Activated CD8-positive, alpha-beta memory T cell treated with anti-CD3 and anti-CD28 coated beads, Interleukin-2, amount 50 U/mL, for 4 hours (primary cell): Measurements from ENCODE around the gene TOR3A.
"Not testable (repeated sequence)": the region's sequence is repeated elsewhere in the genome, so short reads cannot be mapped to it uniquely, and the experiment has no call there.

Experiments
- DNase-seq: peaks from one replicate; pipeline ENCODE4 v3.0.0-alpha.2; 2020

Gene TOR3A

GRCh38 chr1:179108644-179109043, 26.8 kb downstream of the TOR3A start:
- DNase-seq: no peak

GRCh38 chr1:179115181-179115580, 33.3 kb downstream of the TOR3A start:
- no peak for DNase-seq

GRCh38 chr1:179119513-179119912, 37.6 kb downstream of the TOR3A start:
- no peak for DNase-seq

- no peak for DNase-seq
Measured at GRCh38 chr1:179120736-179121135, 38.9 kb downstream of the TOR3A start.

- peak; percentile 49 for DNase-seq
Measured at GRCh38 chr1:179121159-179121938, 39.5 kb downstream of the TOR3A start.

GRCh38 chr1:179124873-179125272, 43.0 kb downstream of the TOR3A start:
- DNase-seq: no peak

GRCh38 chr1:179126338-179127060, 44.6 kb downstream of the TOR3A start:
- no peak for DNase-seq

- no peak for DNase-seq
Measured at GRCh38 chr1:179127163-179127895, 45.5 kb downstream of the TOR3A start.

- DNase-seq: no peak
Measured at GRCh38 chr1:179128520-179128919, 46.6 kb downstream of the TOR3A start.

GRCh38 chr1:179129702-179130473, 48.0 kb downstream of the TOR3A start:
- DNase-seq: peak; percentile 17

- DNase-seq: not testable (repeated sequence)
Measured at GRCh38 chr1:179135168-179135567, 53.3 kb downstream of the TOR3A start.

- not testable (repeated sequence) for DNase-seq
Measured at GRCh38 chr1:179135707-179136106, 53.8 kb downstream of the TOR3A start.

- DNase-seq: no peak
Measured at GRCh38 chr1:179137617-179138255, 55.9 kb downstream of the TOR3A start.

- DNase-seq: not testable (repeated sequence)
Measured at GRCh38 chr1:179138755-179139154, 56.9 kb downstream of the TOR3A start.

GRCh38 chr1:179141592-179142251, 59.9 kb downstream of the TOR3A start:
- DNase-seq: peak; percentile 42

GRCh38 chr1:179142889-179143299, 61.0 kb downstream of the TOR3A start:
- no peak for DNase-seq

GRCh38 chr1:179143322-179143721, 61.5 kb downstream of the TOR3A start:
- no peak for DNase-seq

- no peak for DNase-seq
Measured at GRCh38 chr1:179144626-179145025, 62.8 kb downstream of the TOR3A start.

GRCh38 chr1:179145521-179145920, 63.7 kb downstream of the TOR3A start:
- DNase-seq: no peak
